Esophagus squamous epithelium (tissue), 5 donors: Measurements from ENCODE around the gene TRAPPC3L. TPM values are rescaled to one million over a fixed set of nuclear protein-coding genes. Genes with fewer than 3 reads are reported as not detected.

ENCODE experiments used
- DNase-seq: peaks from one replicate; lab custom pipeline; 2025; lab: John Stamatoyannopoulos, UW
- H3K27ac ChIP-seq, 4 donors: fragments of 200-600 bp; sonication (generic); one replicate each; pipeline ENCODE4 v1.5.1; 2016 to 2019; ENCODE audit warnings: mild to moderate bottlenecking in 1 of 4
- H3K27me3 ChIP-seq, 4 donors: fragments of 200-600 bp; sonication (generic); 1 replicate in 3 of 4; 2 replicates in 1 of 4; pipeline versions ENCODE4 v1.5.1 to v1.6.0; 2017 to 2021; ENCODE audit warnings: antibody characterized with exemption in 1 of 4
- H3K36me3 ChIP-seq, 3 donors: fragments of 200-600 bp; sonication (generic); one replicate each; pipeline ENCODE4 v1.5.1; 2016 to 2019
- H3K4me1 ChIP-seq, 3 donors: fragments of 200-600 bp; sonication (generic); one replicate each; pipeline ENCODE4 v1.5.1; 2017 to 2019
- H3K4me3 ChIP-seq, 4 donors: fragments of 200-600 bp; sonication (generic); 1 replicate in 3 of 4; 2 replicates in 1 of 4; pipeline ENCODE4 v1.5.1; 2016 to 2019; ENCODE audit warnings: mild to moderate bottlenecking in 2 of 4, moderate library complexity in 1 of 4
- H3K9me3 ChIP-seq, 3 donors: fragments of 200-600 bp; sonication (generic); one replicate each; pipeline ENCODE4 v1.5.1; 2016 to 2019
- POLR2A ChIP-seq, 4 donors: fragments of 450-650 bp; IDR thresholded peaks; one replicate each; pipeline ENCODE4 v1.6.1; 2017; ENCODE audit warnings: antibody characterized with exemption in 4 of 4, mild to moderate bottlenecking in 4 of 4, moderate library complexity in 3 of 4
- WGBS, 2 donors: methylation state at CpG; one replicate each; pipeline ENCODE4 v1.1.5; 2018; 5-methylcytosine and 5-hydroxymethylcytosine counted together
- intact Hi-C: fragments of 100-400 bp; cut with DNase I; formaldehyde crosslinking; loops from one replicate; pipeline ENCODE4 v1.15.0; 2022
- total RNA-seq, 4 donors: library from RNA; depleted of rRNA; stranded (reverse); fragments of >200 nt; gene quantifications; one replicate each; pipeline ENCODE4 v1.1.0, GENCODE V29; 2016
- TF ChIP-seq, protein P1 (sequence below), 6 experiments: fragments of 450-650 bp in 4 of 6; fragments of 200-600 bp in 2 of 6; sonication (generic) in 2 of 6; IDR thresholded peaks; one replicate each; pipeline ENCODE4 v1.5.1; 2016 to 2019; ENCODE audit warnings: antibody characterized with exemption in 6 of 6, mild to moderate bottlenecking in 4 of 6, moderate library complexity in 4 of 6
- donor health status: DM: yes; HTN: yes; CAD: no.

Gene TRAPPC3L
- total RNA-seq, 4 donors from 2014 or later = not detected

DNA sequence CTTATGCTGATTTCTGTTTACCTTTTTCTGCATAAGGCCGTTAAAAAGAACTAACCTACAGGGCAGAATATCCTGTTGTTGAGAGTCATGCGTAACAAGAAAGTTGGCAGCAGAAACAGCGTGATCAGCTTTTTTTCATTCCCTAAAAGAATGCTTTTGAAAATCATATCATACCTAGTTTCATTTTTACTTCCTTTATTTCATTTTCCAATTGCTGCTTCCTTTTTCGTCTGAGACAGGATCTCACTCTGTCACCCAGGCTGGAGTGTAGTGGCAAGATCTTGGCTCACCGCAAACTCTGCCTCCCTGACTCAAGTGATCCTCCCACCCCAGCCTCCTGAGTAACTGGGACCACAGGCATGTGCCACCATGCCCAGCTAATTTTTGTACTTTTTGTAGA is 80.2 kb downstream of the TRAPPC3L start:
- Histone ChIP-seq H3K27me3 (peaks cover 0 to 44% (median 0%) of the 10 kb centered on the region in 4 donors), H3K4me3 (no peak overlapping the region), H3K4me1 (peaks cover 0 to 23% (median 0%) of the 10 kb centered on the region in 3 donors), H3K27ac (peak overlapping the region in 1 of 4 donors; percentile 49), H3K36me3 (no peaks in the 10 kb centered on the region), H3K9me3 (no peaks in the 10 kb centered on the region)
- TF ChIP-seq, protein P1, sequence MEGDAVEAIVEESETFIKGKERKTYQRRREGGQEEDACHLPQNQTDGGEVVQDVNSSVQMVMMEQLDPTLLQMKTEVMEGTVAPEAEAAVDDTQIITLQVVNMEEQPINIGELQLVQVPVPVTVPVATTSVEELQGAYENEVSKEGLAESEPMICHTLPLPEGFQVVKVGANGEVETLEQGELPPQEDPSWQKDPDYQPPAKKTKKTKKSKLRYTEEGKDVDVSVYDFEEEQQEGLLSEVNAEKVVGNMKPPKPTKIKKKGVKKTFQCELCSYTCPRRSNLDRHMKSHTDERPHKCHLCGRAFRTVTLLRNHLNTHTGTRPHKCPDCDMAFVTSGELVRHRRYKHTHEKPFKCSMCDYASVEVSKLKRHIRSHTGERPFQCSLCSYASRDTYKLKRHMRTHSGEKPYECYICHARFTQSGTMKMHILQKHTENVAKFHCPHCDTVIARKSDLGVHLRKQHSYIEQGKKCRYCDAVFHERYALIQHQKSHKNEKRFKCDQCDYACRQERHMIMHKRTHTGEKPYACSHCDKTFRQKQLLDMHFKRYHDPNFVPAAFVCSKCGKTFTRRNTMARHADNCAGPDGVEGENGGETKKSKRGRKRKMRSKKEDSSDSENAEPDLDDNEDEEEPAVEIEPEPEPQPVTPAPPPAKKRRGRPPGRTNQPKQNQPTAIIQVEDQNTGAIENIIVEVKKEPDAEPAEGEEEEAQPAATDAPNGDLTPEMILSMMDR (IDR thresholded peaks at IDR 0.05) = no peak
- no peak for TF ChIP-seq POLR2A (IDR thresholded peaks at IDR 0.05)
- WGBS, 2 donors = 33 to 43% methylated on average over 5 of the region's 5 CpGs
- intact Hi-C loops = no loop called here
- DNase-seq = no peak

DNA sequence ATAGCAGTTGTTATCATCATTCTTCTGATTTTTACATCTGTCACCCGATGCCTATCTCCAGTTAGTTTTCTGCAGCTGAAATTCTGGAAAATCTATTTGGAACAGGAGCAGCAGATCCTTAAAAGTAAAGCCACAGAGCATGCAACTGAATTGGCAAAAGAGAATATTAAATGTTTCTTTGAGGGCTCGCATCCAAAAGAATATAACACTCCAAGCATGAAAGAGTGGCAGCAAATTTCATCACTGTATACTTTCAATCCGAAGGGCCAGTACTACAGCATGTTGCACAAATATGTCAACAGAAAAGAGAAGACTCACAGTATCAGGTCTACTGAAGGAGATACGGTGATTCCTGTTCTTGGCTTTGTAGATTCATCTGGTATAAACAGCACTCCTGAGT is 82.2 kb downstream of the TRAPPC3L start:
- intact Hi-C loops = no loop called here
- Histone ChIP-seq H3K27me3 (peaks cover 0 to 54% (median 0%) of the 10 kb centered on the region in 4 donors), H3K9me3 (no peaks in the 10 kb centered on the region), H3K36me3 (no peaks in the 10 kb centered on the region), H3K4me3 (no peak overlapping the region), H3K4me1 (peaks cover 0 to 23% (median 0%) of the 10 kb centered on the region in 3 donors), H3K27ac (no peak overlapping the region)
- no peak for DNase-seq
- no peak for TF ChIP-seq POLR2A (IDR thresholded peaks at IDR 0.05)
- TF ChIP-seq, protein P1 (IDR thresholded peaks at IDR 0.05) = no peak
- 79 to 89% methylated on average over 4 of the region's 4 CpGs for WGBS, 2 donors

DNA sequence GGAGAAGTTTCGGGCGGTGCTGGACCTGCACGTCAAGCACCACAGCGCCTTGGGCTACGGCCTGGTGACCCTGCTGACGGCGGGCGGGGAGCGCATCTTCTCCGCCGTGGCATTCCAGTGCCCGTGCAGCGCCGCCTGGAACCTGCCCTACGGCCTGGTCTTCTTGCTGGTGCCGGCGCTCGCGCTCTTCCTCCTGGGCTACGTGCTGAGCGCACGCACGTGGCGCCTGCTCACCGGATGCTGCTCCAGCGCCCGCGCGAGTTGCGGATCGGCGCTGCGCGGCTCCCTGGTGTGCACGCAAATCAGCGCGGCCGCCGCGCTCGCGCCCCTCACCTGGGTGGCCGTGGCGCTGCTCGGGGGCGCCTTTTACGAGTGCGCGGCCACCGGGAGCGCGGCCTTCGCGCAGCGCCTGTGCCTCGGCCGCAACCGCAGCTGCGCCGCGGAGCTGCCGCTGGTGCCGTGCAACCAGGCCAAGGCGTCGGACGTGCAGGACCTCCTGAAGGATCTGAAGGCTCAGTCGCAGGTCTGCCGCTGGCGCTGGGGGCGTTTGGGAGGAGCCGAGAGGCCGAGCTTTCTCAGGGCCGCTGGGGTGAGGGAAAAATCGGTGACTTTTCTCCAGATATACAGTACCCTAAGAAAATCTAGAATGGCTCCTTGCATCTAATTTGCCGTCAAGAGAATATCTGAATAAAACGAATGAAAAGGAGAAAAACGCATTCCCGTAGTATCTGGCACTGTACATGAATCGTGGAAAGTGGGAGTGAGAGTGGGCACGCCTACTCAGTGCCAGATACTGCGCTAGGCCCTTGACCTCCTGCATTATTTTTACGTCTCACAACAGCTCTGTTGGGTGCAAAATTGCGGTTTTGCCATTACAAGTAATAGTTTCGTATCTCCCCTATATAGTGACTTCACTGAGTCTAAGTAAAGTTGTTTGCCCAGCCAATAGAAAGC is 83.3 kb downstream of the TRAPPC3L start:
- peak overlapping the region in 2 of 4 donors; percentile 15 to 34 for H3K27ac ChIP-seq
- peaks cover 0 to 54% (median 0%) of the 10 kb centered on the region in 4 donors for H3K27me3 ChIP-seq
- 58 to 60% methylated on average over 15 to 18 of the region's 84 CpGs for WGBS, 2 donors
- DNase-seq = no peak
- intact Hi-C loops = no loop called here
- TF ChIP-seq POLR2A (IDR thresholded peaks at IDR 0.05) = no peak
- TF ChIP-seq, protein P1 (IDR thresholded peaks at IDR 0.05) = no peak
- peak overlapping the region; percentile 31 to 69 (median 44) for H3K4me3 ChIP-seq
- H3K4me1 ChIP-seq = peaks cover 0 to 23% (median 0%) of the 10 kb centered on the region in 3 donors
- no peaks in the 10 kb centered on the region for H3K36me3 ChIP-seq
- H3K9me3 ChIP-seq = no peaks in the 10 kb centered on the region

DNA sequence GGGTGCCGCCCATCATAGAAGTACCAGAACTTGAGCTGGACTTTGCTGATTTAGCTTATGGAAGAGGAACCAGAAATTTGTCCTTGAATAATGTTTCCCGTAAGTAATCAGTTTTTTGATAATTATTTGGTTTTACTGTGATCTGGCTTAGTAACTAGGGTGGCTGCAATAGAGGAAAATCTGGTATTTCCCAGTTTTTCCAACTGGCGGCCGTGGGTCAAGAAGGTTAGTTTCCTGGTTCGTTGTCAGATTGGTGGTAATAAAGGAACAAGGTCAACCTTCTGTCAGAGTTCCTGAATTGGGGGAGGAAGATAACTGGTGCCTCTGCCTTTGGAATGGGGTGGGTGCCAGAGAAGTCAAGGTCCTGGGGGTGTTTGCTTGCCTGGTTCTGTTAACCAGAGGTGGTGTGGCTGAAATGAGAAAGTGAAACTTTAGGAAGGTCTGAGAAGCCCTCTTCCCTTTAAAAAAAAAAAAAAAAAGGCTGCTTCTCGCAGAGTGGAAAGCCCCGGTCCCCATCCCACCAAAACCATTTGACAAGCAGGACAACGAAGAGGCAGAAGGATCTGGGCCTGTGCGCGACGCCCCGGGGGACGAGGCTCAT is 84.1 kb downstream of the TRAPPC3L start, which contains the start of gene CALHM6:
Gene CALHM6 (plus strand): TSS at position 45 of the 601 bp plus-strand sequence. CDS start 555 bp downstream, at position 600.
- no peak for TF ChIP-seq POLR2A (IDR thresholded peaks at IDR 0.05)
- TF ChIP-seq, protein P1 (IDR thresholded peaks at IDR 0.05) = no peak
- 43 to 47% methylated on average over 8 to 13 of the region's 13 CpGs for WGBS, 2 donors
- Histone ChIP-seq H3K4me3 (peak within 1 kb of the TSS; percentile 31 to 69 (median 44)), H3K9me3 (no peaks in the 10 kb centered on the region), H3K27me3 (peaks cover 0 to 54% (median 0%) of the 10 kb centered on the region in 4 donors), H3K4me1 (peaks cover 0 to 23% (median 0%) of the 10 kb centered on the region in 3 donors), H3K27ac (peak within 1 kb of the TSS in 2 of 4 donors; percentile 15 to 34), H3K36me3 (no peaks in the 10 kb centered on the region)
- DNase-seq = no peak
- intact Hi-C loops = no loop called here
